GM10847 (cell line): ENCODE data around the gene DNAJC6.

Experiments
- POLR2A ChIP-seq: IDR thresholded peaks from 2 replicates; pipeline ENCODE4 v1.6.1; 2011; ENCODE audit not compliant: insufficient read length; ENCODE audit errors: extremely low read depth

The DNAJC6 gene

GRCh38 chr1:65323246-65323645, 13.9 kb downstream of the DNAJC6 start:
- TF ChIP-seq POLR2A: no peak

GRCh38 chr1:65330021-65330420, 20.7 kb downstream of the DNAJC6 start:
- no peak for TF ChIP-seq POLR2A

GRCh38 chr1:65330822-65331221, 21.5 kb downstream of the DNAJC6 start:
- no peak for TF ChIP-seq POLR2A

GRCh38 chr1:65332821-65333220, 23.5 kb downstream of the DNAJC6 start:
- TF ChIP-seq POLR2A: no peak

GRCh38 chr1:65334081-65334480, 24.7 kb downstream of the DNAJC6 start:
- no peak for TF ChIP-seq POLR2A

- no peak for TF ChIP-seq POLR2A
These were observed 30.6 kb downstream of the DNAJC6 start for GRCh38 chr1:65339866-65340468.

GRCh38 chr1:65341381-65341780, 32.0 kb downstream of the DNAJC6 start:
- no peak for TF ChIP-seq POLR2A

GRCh38 chr1:65343286-65343685, 33.9 kb downstream of the DNAJC6 start:
- TF ChIP-seq POLR2A: no peak

GRCh38 chr1:65344171-65344814, 35.0 kb downstream of the DNAJC6 start:
- TF ChIP-seq POLR2A: no peak

GRCh38 chr1:65346190-65346589, 36.8 kb downstream of the DNAJC6 start:
- no peak for TF ChIP-seq POLR2A

GRCh38 chr1:65355031-65355712, 45.8 kb downstream of the DNAJC6 start:
- TF ChIP-seq POLR2A: no peak

GRCh38 chr1:65357291-65357960, 48.1 kb downstream of the DNAJC6 start:
- TF ChIP-seq POLR2A: no peak

- TF ChIP-seq POLR2A: no peak
These were observed 50.5 kb downstream of the DNAJC6 start for GRCh38 chr1:65359888-65360287.

GRCh38 chr1:65360648-65361047, 51.3 kb downstream of the DNAJC6 start:
- TF ChIP-seq POLR2A: no peak

- TF ChIP-seq POLR2A: no peak
These were observed 53.2 kb downstream of the DNAJC6 start for GRCh38 chr1:65362545-65362944.

GRCh38 chr1:65363484-65363883, 54.1 kb downstream of the DNAJC6 start:
- TF ChIP-seq POLR2A: no peak
